C4-2B (cell line): Measurements from ENCODE around the gene AK4.

Experiments
- H3K27ac ChIP-seq: fragments of 450-650 bp; 2 replicates; pipeline ENCODE4 v1.5.1; 2017
- ZFX ChIP-seq: fragments of 450-650 bp; IDR thresholded peaks from 2 replicates; pipeline ENCODE4 v1.6.1; 2017
- TF ChIP-seq, protein P1 (sequence below): fragments of 450-650 bp; conservative IDR thresholded peaks from 2 replicates; pipeline ENCODE4 v1.5.1; 2017; ENCODE audit warnings: mild to moderate bottlenecking

Gene AK4

DNA sequence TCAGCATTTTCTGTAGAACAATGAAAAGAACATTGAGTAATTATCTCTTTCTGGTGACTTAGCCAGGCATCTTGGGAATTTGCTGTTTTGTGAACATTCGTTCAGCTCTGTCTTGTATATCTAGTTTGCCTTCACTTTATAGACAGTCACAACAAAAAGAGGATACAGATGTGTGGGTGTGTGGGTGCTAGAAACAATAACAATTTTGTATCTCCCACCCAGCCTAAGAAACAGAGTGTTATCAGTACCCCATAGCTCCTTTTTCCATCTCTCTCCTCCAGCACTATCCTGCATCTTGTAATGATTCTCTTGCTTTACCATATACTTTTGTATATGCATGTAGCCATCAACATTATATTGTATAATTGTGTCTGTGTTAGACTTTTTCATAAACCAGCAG is 33.0 kb downstream of the AK4 start:
- TF ChIP-seq, protein P1, sequence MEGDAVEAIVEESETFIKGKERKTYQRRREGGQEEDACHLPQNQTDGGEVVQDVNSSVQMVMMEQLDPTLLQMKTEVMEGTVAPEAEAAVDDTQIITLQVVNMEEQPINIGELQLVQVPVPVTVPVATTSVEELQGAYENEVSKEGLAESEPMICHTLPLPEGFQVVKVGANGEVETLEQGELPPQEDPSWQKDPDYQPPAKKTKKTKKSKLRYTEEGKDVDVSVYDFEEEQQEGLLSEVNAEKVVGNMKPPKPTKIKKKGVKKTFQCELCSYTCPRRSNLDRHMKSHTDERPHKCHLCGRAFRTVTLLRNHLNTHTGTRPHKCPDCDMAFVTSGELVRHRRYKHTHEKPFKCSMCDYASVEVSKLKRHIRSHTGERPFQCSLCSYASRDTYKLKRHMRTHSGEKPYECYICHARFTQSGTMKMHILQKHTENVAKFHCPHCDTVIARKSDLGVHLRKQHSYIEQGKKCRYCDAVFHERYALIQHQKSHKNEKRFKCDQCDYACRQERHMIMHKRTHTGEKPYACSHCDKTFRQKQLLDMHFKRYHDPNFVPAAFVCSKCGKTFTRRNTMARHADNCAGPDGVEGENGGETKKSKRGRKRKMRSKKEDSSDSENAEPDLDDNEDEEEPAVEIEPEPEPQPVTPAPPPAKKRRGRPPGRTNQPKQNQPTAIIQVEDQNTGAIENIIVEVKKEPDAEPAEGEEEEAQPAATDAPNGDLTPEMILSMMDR, result no peak
- TF ChIP-seq ZFX, result no peak
- no peak overlapping the region for H3K27ac ChIP-seq

DNA sequence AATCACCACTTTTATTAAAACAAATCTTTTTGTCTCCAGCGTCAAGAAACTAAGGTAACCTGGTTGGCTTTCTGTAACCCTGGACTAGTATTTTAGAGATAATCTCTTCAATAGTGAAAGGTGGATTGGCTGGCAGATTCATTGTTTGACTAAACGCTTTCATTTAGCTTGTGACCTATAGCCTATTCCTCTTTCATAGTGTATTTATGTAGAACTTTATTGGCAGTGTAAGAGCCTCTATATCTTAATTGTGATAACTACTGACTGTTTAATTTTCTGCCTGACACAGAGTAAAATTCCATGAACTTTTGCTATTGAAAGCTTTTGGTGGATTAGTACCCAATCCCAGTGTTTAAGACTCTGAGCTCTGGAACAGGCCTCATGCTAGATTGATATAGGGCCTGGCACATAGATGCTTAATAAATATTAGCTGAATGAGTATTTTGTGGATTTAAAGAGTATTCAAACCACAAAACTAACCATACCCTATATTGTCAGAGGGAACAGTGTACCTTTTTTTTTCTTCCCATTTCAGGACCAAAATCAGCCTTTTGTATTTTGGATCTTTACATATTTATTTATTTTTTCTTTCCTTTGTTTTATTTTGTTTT is 34.8 kb downstream of the AK4 start:
- no peak overlapping the region for H3K27ac ChIP-seq
- no peak for TF ChIP-seq ZFX
- TF ChIP-seq, protein P1, result no peak

DNA sequence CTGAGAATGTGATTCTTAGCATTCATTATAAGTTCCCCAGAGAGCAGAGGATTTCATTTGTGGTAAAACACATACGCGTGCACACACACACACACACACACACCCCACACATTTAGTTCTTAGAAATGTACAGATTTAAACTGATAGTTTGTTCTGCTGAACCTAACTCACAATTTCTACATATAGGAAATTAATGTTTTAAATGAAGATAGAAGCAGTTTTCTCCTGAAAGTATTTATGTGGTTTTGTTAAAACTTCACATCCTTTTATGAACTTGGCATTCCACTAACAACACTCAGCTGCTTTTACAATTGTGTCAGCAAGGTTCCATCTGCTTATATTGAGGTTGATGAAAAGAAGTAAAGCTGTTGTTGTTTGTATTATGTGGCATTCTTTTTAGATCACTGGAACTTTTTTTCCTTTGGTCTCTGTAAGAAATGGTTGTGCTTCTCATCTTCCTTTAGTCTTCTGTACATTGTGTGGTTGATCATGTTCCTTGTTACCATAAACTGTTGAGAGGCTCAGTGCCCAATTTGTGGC is 41.6 kb downstream of the AK4 start:
- no peak overlapping the region for H3K27ac ChIP-seq
- TF ChIP-seq, protein P1, result no peak
- no peak for TF ChIP-seq ZFX

DNA sequence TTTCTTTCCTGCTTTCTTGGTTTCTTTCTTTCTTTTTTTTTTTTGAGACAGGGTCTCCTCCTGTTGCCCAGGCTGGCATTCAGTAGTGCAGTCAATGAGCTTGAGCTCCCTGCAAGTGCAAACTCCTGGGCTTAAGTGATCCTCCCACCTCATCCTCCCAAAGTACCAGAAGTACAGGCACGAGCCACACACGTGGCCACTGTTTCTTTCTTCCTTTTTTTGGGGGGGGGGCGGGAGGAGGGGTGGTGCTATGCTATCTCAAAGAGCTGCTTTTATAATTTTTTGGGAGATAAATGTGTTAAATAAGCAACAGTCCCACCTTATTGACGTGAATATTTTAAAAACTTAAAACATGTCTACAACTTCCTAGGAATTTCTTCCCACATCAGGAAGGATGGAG is 42.2 kb downstream of the AK4 start:
- H3K27ac ChIP-seq, result no peak overlapping the region
- TF ChIP-seq, protein P1, result no peak
- no peak for TF ChIP-seq ZFX

DNA sequence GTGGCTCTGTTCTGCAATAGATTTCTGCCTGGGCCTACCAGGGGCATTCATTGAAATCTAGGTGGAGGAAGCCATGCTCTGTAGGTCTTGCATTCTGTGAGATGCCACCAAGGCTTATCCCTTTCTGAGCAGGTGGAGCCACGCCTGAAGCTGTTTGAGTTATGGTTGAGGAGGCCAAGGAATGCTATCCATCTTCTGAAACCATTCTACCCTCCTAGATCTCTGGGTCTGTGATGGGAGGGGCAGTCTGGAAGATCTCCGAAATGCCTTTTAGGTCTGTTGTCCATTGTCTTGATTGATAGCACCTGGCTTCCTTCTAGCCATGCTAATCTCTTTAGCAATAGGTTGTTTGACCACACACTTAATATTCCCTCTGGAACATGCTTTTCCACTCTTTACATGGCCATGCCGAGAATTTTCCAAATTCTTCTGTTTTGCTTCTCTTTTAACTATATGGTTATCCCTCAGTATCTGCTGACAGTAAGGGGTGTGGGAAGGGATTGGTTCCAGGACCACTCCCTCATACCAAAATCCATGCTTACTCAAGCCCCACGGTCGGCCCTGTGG is 45.2 kb downstream of the AK4 start:
- H3K27ac ChIP-seq, result no peak overlapping the region
- TF ChIP-seq, protein P1, result no peak
- TF ChIP-seq ZFX, result no peak

DNA sequence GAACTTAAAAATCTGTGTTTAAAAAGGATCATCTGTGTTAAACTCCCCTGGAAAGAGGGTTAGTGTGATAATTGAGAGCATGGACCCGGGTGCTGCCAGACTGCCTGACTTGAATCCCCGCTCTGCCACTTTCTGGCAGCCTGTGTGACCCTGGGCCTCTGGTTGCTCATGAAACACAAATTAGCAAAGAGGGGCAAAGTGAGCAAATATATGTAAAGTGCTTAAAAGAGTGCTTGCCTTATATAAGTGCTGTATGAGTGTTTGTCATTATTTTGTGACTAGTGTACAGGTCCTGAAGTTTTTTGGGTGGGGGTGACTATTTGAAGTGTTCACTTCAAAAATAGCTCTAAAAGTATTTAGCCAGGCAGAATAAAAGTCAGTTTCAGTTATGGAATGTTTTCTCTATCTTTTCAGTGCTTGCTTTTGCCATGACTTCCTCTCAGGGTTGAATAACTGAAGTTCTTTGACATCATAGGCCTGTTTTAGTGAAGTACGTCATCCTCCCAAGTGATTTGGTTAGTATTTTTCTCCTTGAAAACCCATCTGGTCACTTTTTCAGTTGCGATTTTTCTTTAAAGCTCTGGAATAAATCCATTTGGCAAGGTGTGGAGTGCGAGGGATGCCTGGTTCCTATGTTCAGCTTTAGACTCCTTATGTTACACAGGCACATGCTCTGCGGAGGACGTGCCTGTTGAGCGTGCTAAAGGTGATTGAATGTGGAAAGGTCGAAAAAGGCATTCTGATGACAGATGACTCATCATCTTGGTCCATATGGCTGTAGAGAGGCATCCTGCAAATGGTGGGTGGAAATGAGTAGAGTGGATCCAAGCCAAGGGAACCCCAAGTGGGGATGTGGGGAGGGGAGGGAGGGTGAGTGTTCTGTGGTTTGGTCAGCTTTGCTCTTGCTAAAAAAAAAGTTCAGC is 47.8 kb downstream of the AK4 start:
- no peak overlapping the region for H3K27ac ChIP-seq
- TF ChIP-seq, protein P1, result no peak
- TF ChIP-seq ZFX, result no peak

DNA sequence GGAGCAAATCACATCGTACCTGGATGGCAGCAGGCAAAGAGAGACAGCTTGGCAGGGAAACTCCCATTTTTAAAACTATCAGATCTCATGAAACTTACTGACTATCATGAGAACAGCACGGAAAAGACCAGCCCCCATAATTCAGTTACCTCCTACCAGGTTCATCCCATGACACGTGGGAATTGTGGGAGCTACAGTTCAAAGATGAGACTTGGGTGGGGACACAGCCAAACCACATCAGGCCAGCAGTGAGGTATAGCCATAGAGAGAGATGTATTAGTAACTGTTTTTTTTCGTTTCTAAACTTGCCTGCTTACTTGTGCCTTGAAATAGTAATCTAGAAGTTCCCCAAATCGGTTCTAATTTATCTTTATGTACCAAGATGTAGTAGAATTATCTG is 48.9 kb downstream of the AK4 start:
- TF ChIP-seq, protein P1, result no peak
- TF ChIP-seq ZFX, result no peak

More for the DNA sequence above, 48.9 kb downstream of the AK4 start:
- H3K27ac ChIP-seq, result no peak overlapping the region
